CD8-positive, alpha-beta memory T cell (primary cell): ENCODE results near the gene ASNSD1. TPM values are rescaled to one million over a fixed set of nuclear protein-coding genes. Genes with fewer than 3 reads are reported as not detected.

ENCODE experiments used
- CTCF ChIA-PET: fragments of 350-600 bp; sonication (Branson Sonifier 250); formaldehyde crosslinking; loops from one replicate; lab custom pipeline; 2021; ENCODE audit warnings: antibody characterized with exemption; lab: Charles Lee
- POLR2A ChIA-PET: fragments of 350-600 bp; sonication (Branson Sonifier 250); formaldehyde crosslinking; loops from one replicate; lab custom pipeline; 2021; ENCODE audit warnings: antibody characterized with exemption; lab: Charles Lee
- DNase-seq, 5 donors: peaks; one replicate each; pipeline versions ENCODE4 v3.0.0 to v3.0.0-alpha.2; 2020 to 2022; ENCODE audit warnings: mixed read lengths in 1 of 5
- H3K27ac ChIP-seq: one replicate; pipeline ENCODE4 v1.7.0; 2013; ENCODE audit warnings: low read depth, mild to moderate bottlenecking, low read length, moderate library complexity
- H3K27me3 ChIP-seq: 2 replicates; pipeline ENCODE4 v1.7.0; 2013; ENCODE audit warnings: low read length, mild to moderate bottlenecking; ENCODE audit not compliant: insufficient read depth, poor library complexity, severe bottlenecking
- H3K36me3 ChIP-seq: 2 replicates; pipeline ENCODE4 v1.7.0; 2013; ENCODE audit warnings: mild to moderate bottlenecking, low read length, moderate library complexity; ENCODE audit not compliant: insufficient read depth
- H3K4me1 ChIP-seq: 2 replicates; pipeline ENCODE4 v1.7.0; 2013; ENCODE audit warnings: mild to moderate bottlenecking, low read length, moderate library complexity; ENCODE audit not compliant: insufficient read depth
- H3K4me3 ChIP-seq: 2 replicates; pipeline ENCODE4 v1.7.0; 2013; ENCODE audit warnings: mild to moderate bottlenecking, low read length
- H3K9me3 ChIP-seq: 2 replicates; pipeline ENCODE4 v1.7.0; 2013; ENCODE audit warnings: mild to moderate bottlenecking, low read length
- H3K27ac Mint-ChIP-seq, 8 donors: one replicate each; pipeline ENCODE4 v1.8.0; 2020 to 2021; ENCODE audit warnings: mixed read lengths in 8 of 8, mild to moderate bottlenecking in 6 of 8, inconsistent platforms in 3 of 8, moderate library complexity in 3 of 8
- H3K27me3 Mint-ChIP-seq, 2 donors: one replicate each; pipeline ENCODE4 v1.8.0; 2020 to 2021; ENCODE audit warnings: mixed read lengths in 2 of 2, mild to moderate bottlenecking in 1 of 2, moderate library complexity in 1 of 2
- H3K36me3 Mint-ChIP-seq, 3 donors: one replicate each; pipeline ENCODE4 v1.8.0; 2020 to 2021; ENCODE audit warnings: mixed read lengths in 3 of 3, inconsistent platforms in 1 of 3, mild to moderate bottlenecking in 1 of 3
- H3K4me1 Mint-ChIP-seq, 3 donors: one replicate each; pipeline ENCODE4 v1.8.0; 2020 to 2021; ENCODE audit warnings: mixed read lengths in 3 of 3, inconsistent platforms in 1 of 3, mild to moderate bottlenecking in 1 of 3
- H3K4me3 Mint-ChIP-seq, 7 donors: one replicate each; pipeline ENCODE4 v1.8.0; 2020 to 2021; ENCODE audit warnings: mixed read lengths in 7 of 7, mild to moderate bottlenecking in 6 of 7, moderate library complexity in 4 of 7, inconsistent platforms in 2 of 7
- H3K9me3 Mint-ChIP-seq, 5 donors: one replicate each; pipeline ENCODE4 v1.8.0; 2020 to 2022; ENCODE audit warnings: mixed read lengths in 5 of 5, mild to moderate bottlenecking in 3 of 5, moderate library complexity in 2 of 5, inconsistent platforms in 1 of 5
- polyA plus RNA-seq: library from polyadenylated mRNA; unstranded; fragments of 300-500 nt; fragmentation: Illumina TruSeq; gene quantifications from one replicate; pipeline ENCODE4 v1.2.3, GENCODE V29; 2021
- total RNA-seq, 2 experiments: library from RNA; stranded (reverse); gene quantifications; one replicate each; pipeline ENCODE4 v1.2.3, GENCODE V29; 2021

The ASNSD1 gene
- total RNA-seq: 10 to 100 TPM; 54.2 to 58.0 TPM
- polyA plus RNA-seq: 61.9 TPM

DNA sequence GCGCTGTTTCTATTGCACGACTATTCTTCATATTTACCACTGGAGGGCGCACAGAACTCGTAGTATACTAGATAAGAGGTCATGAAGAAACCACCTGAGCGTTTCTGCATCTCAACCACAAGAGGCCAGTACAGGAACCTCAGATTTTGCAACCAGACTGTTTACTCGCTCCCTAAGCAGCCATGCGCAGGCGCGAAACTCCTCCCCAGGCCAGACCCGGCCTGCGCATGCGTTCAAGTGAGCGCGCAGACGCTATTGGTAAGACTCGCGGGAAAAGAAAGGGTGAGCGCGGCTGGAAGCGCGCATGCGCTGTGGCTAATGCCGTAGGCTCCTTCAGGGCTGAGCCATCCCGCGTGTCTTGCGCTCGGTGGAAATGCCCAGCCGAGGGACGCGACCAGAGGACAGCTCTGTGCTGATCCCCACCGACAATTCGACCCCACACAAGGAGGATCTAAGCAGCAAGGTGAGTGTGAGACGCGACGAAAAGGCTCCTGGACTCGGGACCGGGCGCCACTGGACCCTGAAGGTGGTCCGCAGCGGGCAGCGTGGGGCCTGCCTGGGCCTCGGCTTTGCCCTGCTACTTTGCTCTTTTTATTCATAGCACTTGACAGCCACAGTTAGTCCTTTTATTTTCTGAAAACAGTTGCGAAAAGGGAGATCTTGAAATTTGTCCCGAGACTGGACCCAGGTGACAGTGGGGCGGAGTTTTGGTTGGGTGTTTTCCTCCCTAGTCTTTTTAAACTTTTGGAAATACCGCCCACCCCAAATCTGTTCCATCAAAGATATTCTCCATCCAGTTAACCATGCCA lies at the start of gene ASNSD1:
Gene ASNSD1 (plus strand): TSS at position 312 of the 809 bp plus-strand sequence. CDS start 4,674 bp downstream, outside the sequence.
- peak within 1 kb of the TSS; percentile 91 for H3K4me3 ChIP-seq
- ChIA-PET CTCF (interaction anchor here (0.6 to 9.2 kb wide), 24 partner anchors 10 to 132 kb away, joined by 3 to 76 read pairs (median 4); partner anchors contain the start of genes ANKAR, ORMDL1, OSGEPL1 and PMS1), POLR2A (interaction anchor here (1.0 to 2.6 kb wide), 3 partner anchors 14 to 123 kb away, joined by 4 to 22 read pairs (median 5); partner anchors contain the start of genes ANKAR, ORMDL1, OSGEPL1 and PMS1)
- peaks cover 0 to 22% (median 4%) of the 10 kb centered on the region in 3 donors for H3K36me3 Mint-ChIP-seq
- H3K9me3 ChIP-seq: no peaks in the 10 kb centered on the region
- no peaks in the 10 kb centered on the region for H3K36me3 ChIP-seq
- H3K27me3 Mint-ChIP-seq: no peaks in the 10 kb centered on the region
- peak within 1 kb of the TSS; percentile 89 for H3K27ac ChIP-seq
- H3K9me3 Mint-ChIP-seq: no peaks in the 10 kb centered on the region
- peak; percentile 99 to 100 (median 99) for DNase-seq
- H3K4me1 Mint-ChIP-seq: peaks cover 6 to 49% (median 44%) of the 10 kb centered on the region in 3 donors
- H3K4me3 Mint-ChIP-seq: no peak within 1 kb of the TSS
- H3K27me3 ChIP-seq: no peaks in the 10 kb centered on the region
- peak within 1 kb of the TSS in 2 of 8 donors; percentile 87 to 96 for H3K27ac Mint-ChIP-seq
- peaks cover 35% of the 10 kb centered on the region for H3K4me1 ChIP-seq

DNA sequence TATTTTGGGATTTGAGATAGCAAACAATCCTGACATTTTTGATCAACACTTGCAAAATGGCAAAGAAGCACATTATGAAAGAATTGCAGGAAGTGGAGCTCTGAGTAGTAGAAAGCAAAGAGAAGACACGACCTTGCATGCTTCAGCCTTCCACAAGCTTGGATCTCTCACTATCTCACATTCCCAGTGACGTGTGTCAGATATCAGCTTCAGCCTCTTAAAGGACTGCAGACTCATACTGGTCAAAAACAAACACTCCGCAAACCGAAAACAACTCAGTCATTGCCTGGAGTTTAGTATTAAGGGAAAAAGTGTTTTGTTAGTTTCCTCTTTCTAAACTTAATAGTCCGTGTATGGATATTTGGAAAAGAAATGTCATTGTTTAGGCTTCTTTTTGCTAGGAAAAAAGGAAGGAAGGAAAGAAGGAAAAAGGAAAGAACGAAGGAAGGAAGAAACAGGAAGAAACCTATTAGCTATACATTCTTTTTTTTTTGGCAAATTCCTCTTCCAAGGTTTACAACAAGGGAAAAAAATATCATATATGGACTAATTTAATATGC lies 48.1 kb upstream of the ASNSD1 start:
- DNase-seq: no peak
- CTCF ChIA-PET: no interaction called here
- no peaks in the 10 kb centered on the region for H3K9me3 Mint-ChIP-seq
- Histone ChIP-seq H3K27me3 (no peaks in the 10 kb centered on the region), H3K27ac (no peak overlapping the region), H3K4me3 (no peak overlapping the region), H3K9me3 (no peaks in the 10 kb centered on the region), H3K36me3 (no peaks in the 10 kb centered on the region), H3K4me1 (no peaks in the 10 kb centered on the region)
- POLR2A ChIA-PET: no interaction called here
- H3K27me3 Mint-ChIP-seq: peaks cover 0 to 3% of the 10 kb centered on the region in 2 donors
- H3K36me3 Mint-ChIP-seq: no peaks in the 10 kb centered on the region
- no peak overlapping the region for H3K27ac Mint-ChIP-seq
- H3K4me3 Mint-ChIP-seq: peak overlapping the region in 1 of 7 donors; percentile 44
- no peaks in the 10 kb centered on the region for H3K4me1 Mint-ChIP-seq

DNA sequence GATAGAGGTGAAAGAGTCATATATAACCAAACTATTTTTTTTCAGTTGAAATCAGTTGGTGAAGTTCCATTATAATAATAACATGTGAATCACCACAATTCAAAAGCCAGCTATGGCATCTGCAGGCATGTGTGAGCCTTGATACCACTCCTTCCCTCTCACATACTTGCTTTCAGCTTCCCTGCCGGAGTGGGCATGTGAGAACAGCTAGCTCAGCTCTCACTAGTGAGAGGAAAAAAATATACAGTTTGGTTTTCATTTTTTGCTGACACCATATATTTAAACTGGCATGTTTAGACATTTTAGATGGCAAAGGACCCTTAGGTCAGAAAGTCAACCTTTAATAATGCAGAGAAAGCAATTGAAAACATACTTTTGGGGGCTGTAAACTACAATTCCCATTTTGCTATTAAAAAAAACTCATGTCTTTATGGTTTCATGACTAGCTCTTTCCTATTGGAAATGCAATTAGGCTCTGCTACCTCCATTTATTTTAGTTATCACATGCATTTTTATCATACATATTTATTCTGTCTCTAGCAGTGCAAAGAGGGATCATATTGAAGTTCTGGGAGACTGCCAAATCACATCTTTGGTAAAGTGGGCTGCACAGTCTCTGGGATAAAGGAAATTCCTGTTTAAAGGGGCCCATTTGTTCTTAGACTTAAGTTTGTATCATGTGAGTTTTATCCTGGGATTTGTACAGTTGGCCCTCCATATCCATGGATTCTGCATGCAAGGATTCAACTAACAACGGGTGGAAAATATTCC lies 47.4 kb upstream of the ASNSD1 start:
- H3K27me3 ChIP-seq: no peaks in the 10 kb centered on the region
- no peaks in the 10 kb centered on the region for H3K4me1 ChIP-seq
- H3K9me3 ChIP-seq: no peaks in the 10 kb centered on the region
- no peak overlapping the region for H3K4me3 ChIP-seq
- Mint-ChIP-seq H3K36me3 (no peaks in the 10 kb centered on the region), H3K27ac (no peak overlapping the region), H3K4me1 (no peaks in the 10 kb centered on the region), H3K27me3 (peaks cover 0 to 3% of the 10 kb centered on the region in 2 donors), H3K9me3 (no peaks in the 10 kb centered on the region), H3K4me3 (no peak overlapping the region)
- H3K36me3 ChIP-seq: no peaks in the 10 kb centered on the region
- POLR2A ChIA-PET: no interaction called here
- DNase-seq: no peak
- H3K27ac ChIP-seq: no peak overlapping the region
- CTCF ChIA-PET: no interaction called here

DNA sequence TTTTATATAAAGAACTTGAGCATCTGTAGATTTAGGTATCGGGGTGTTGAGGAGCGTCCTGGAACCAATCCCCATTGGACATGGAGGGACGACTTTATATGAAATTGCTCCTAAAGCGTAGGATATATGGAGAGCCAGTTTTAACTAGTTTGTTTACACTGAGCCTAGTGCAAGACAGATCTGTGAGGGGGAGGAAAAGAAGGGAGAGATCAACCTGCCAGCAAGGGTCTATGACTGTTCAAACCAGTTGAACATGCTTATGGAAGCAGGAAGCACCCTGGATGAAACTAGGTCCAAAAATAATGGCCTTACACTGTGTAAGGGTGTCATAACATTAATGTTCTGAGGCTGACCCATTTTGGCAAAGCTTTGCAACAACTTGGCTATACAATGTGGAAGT lies 46.7 kb upstream of the ASNSD1 start:
- Mint-ChIP-seq H3K27ac (no peak overlapping the region), H3K4me3 (no peak overlapping the region), H3K27me3 (peaks cover 0 to 3% of the 10 kb centered on the region in 2 donors), H3K4me1 (no peaks in the 10 kb centered on the region), H3K36me3 (no peaks in the 10 kb centered on the region), H3K9me3 (no peaks in the 10 kb centered on the region)
- no peak for DNase-seq
- ChIA-PET POLR2A (no interaction called here), CTCF (no interaction called here)
- Histone ChIP-seq H3K4me3 (no peak overlapping the region), H3K27ac (no peak overlapping the region), H3K36me3 (no peaks in the 10 kb centered on the region), H3K9me3 (no peaks in the 10 kb centered on the region), H3K27me3 (no peaks in the 10 kb centered on the region), H3K4me1 (no peaks in the 10 kb centered on the region)

DNA sequence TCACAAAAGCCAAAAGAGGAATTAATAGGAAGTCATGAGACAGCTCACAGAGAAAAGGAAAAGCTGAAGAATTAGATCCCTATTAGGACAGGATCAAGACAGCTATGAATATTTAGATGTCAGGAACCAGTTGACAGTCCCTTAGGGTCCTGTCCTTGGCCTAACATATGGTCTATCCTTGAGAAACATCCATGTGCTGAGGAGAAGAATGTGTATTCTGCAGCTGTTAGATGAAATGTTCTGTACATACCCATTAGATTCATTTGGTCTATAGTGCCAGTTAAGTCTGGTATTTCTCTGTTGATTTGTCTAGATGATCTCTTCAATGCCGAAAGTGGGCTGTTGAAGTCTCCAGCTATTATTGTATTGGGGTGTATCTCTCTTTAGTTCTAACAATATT lies 43.1 kb upstream of the ASNSD1 start:
- ChIA-PET POLR2A (no interaction called here), CTCF (interaction anchor here (1.7 kb wide), 1 partner anchor 9 kb away, joined by 5 read pairs; no protein-coding TSS in a partner anchor)
- H3K9me3 Mint-ChIP-seq: no peaks in the 10 kb centered on the region
- peaks cover 0 to 6% (median 0%) of the 10 kb centered on the region in 3 donors for H3K4me1 Mint-ChIP-seq
- H3K27me3 Mint-ChIP-seq: peaks cover 0 to 3% of the 10 kb centered on the region in 2 donors
- H3K36me3 Mint-ChIP-seq: no peaks in the 10 kb centered on the region
- no peak overlapping the region for H3K27ac Mint-ChIP-seq
- no peak for DNase-seq
- no peaks in the 10 kb centered on the region for H3K27me3 ChIP-seq
- no peak overlapping the region for H3K4me3 Mint-ChIP-seq
- no peaks in the 10 kb centered on the region for H3K4me1 ChIP-seq
- no peaks in the 10 kb centered on the region for H3K9me3 ChIP-seq
- no peak overlapping the region for H3K4me3 ChIP-seq
- H3K27ac ChIP-seq: no peak overlapping the region
- no peaks in the 10 kb centered on the region for H3K36me3 ChIP-seq

DNA sequence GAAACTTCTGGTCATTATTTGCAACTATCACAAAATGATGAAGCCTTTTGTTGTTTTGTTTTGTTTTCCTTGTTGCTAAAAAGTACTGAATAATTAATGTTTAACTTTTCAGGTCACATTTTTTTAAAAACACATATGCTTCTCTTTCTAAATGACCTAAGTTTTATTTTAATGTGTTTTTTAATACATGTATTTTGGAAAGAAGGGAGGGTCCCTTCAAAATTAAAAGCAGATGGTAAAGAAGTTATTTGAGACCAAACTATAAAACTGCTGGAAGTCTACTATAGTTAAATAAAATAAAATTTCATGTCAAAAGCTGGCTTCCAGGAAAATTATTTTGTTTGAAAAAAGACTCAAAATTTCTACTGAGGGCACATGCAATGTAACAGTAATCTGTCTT lies 39.5 kb upstream of the ASNSD1 start:
- H3K4me1 ChIP-seq: peaks cover 8% of the 10 kb centered on the region
- no peaks in the 10 kb centered on the region for H3K27me3 ChIP-seq
- H3K36me3 ChIP-seq: no peaks in the 10 kb centered on the region
- no peak overlapping the region for H3K4me3 Mint-ChIP-seq
- no peak overlapping the region for H3K27ac ChIP-seq
- DNase-seq: no peak
- POLR2A ChIA-PET: no interaction called here
- H3K9me3 ChIP-seq: no peaks in the 10 kb centered on the region
- CTCF ChIA-PET: no interaction called here
- no peak overlapping the region for H3K4me3 ChIP-seq
- no peaks in the 10 kb centered on the region for H3K27me3 Mint-ChIP-seq
- no peaks in the 10 kb centered on the region for H3K9me3 Mint-ChIP-seq
- no peak overlapping the region for H3K27ac Mint-ChIP-seq
- H3K4me1 Mint-ChIP-seq: peaks cover 0 to 12% (median 0%) of the 10 kb centered on the region in 3 donors
- H3K36me3 Mint-ChIP-seq: peaks cover 0 to 3% (median 0%) of the 10 kb centered on the region in 3 donors

DNA sequence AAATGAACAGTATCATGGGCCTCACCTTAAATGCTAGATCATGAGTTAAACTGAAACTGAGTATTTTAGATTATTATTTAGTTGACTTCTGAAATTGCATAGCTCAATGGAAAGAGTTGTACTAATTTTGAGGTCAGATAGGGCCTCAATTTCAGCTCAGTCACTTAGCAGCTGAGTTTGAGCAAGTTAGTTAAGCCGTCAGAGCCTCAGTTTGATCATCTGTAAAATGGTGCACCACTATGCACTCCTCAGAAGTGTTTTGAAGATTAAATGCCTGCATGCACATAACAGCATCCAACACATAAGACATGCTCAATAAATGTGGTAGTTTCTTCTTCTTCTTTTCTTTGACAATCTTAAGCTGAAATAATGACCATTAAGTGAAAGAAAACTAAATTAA lies 38.2 kb upstream of the ASNSD1 start:
- H3K9me3 ChIP-seq: no peaks in the 10 kb centered on the region
- H3K36me3 ChIP-seq: no peaks in the 10 kb centered on the region
- ChIA-PET CTCF (no interaction called here), POLR2A (interaction anchor here (0.6 kb wide), 1 partner anchor 40 kb away, joined by 4 read pairs; no protein-coding TSS in a partner anchor)
- H3K4me3 ChIP-seq: no peak overlapping the region
- peaks cover 0 to 12% (median 0%) of the 10 kb centered on the region in 3 donors for H3K4me1 Mint-ChIP-seq
- H3K27ac ChIP-seq: no peak overlapping the region
- no peaks in the 10 kb centered on the region for H3K9me3 Mint-ChIP-seq
- no peak for DNase-seq
- no peaks in the 10 kb centered on the region for H3K27me3 Mint-ChIP-seq
- no peak overlapping the region for H3K27ac Mint-ChIP-seq
- H3K4me1 ChIP-seq: peaks cover 8% of the 10 kb centered on the region
- no peaks in the 10 kb centered on the region for H3K27me3 ChIP-seq
- H3K4me3 Mint-ChIP-seq: no peak overlapping the region
- peaks cover 0 to 4% (median 3%) of the 10 kb centered on the region in 3 donors for H3K36me3 Mint-ChIP-seq
